ENCODE measurements around the gene GMCL2. TPM values are rescaled to one million over a fixed set of nuclear protein-coding genes. Genes with fewer than 3 reads are reported as not detected.

Gene GMCL2
- total and polyA plus RNA-seq, 8 donors: not detected

DNA sequence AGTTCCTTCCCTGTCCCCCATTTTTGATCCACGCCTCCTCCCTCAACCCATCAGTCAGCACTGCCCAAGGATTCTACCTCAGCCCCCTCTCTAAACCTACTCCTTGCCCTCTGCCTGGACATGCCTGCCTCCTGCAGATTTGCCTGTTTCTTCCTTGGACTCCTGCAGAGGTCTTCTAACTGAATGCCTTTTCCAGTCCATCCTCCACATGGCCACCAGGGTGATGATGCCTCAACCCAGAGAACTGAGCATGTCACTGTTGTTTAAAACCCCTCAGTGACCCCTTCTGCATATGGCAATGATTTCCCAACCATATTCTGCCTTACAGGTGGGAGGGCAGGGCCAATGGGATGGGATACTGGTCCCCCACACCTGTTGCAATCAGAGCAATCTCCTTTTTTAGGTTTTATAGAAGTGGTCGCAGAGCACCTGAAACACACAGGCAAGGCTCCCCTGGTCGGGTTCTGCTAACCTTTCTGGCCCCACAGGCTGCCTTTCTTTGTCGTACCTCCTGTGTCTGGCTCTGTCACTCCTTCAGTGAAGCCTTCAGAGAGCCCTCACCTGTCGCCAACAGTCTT lies 36.1 kb upstream of the GMCL2 start:
- H3K27ac ChIP-seq: no peak overlapping the region
- no peaks in the 10 kb centered on the region for H3K27me3 ChIP-seq
- no peak overlapping the region for H3K4me3 ChIP-seq
- ATAC-seq (no peak), FAIRE-seq (no peak), DNase-seq (peak in 2 of 6 donors; percentile 2 to 6)
- TF ChIP-seq, protein P1, sequence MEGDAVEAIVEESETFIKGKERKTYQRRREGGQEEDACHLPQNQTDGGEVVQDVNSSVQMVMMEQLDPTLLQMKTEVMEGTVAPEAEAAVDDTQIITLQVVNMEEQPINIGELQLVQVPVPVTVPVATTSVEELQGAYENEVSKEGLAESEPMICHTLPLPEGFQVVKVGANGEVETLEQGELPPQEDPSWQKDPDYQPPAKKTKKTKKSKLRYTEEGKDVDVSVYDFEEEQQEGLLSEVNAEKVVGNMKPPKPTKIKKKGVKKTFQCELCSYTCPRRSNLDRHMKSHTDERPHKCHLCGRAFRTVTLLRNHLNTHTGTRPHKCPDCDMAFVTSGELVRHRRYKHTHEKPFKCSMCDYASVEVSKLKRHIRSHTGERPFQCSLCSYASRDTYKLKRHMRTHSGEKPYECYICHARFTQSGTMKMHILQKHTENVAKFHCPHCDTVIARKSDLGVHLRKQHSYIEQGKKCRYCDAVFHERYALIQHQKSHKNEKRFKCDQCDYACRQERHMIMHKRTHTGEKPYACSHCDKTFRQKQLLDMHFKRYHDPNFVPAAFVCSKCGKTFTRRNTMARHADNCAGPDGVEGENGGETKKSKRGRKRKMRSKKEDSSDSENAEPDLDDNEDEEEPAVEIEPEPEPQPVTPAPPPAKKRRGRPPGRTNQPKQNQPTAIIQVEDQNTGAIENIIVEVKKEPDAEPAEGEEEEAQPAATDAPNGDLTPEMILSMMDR (IDR thresholded peaks at IDR 0.05): no peak
- H3K9me3 ChIP-seq: no peaks in the 10 kb centered on the region
- intact Hi-C loops (cut with DNase I): no loop called here
- 82 to 93% methylated on average over 5 of the region's 5 CpGs for WGBS, 2 donors
- no peaks in the 10 kb centered on the region for H3K4me1 ChIP-seq
- H3K36me3 ChIP-seq: no peaks in the 10 kb centered on the region

DNA sequence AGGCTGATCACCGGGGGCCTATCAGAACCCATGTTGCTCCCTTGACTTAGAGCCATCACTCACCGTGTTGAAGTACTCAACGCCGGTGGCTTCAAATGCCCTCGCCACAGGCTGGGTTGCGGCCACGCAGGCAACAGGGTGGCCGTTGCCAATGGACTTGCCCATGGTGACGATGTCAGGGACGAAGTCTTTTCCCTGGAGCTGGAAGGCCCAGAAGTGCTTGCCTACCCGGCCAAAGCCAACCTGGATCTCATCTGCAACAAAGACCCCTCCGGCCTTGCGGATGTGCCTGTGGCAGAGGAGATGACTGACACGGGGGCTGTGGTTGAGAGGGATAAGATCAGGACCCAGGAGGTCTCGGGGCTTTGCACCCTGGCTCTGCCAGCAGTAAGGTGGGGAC lies 35.1 kb upstream of the GMCL2 start:
- TF ChIP-seq, protein P1 (IDR thresholded peaks at IDR 0.05): no peak
- DNase-seq: peak in 1 of 6 donors; percentile 46
- Histone ChIP-seq H3K36me3 (no peaks in the 10 kb centered on the region), H3K9me3 (no peaks in the 10 kb centered on the region), H3K27ac (no peak overlapping the region), H3K4me3 (no peak overlapping the region), H3K4me1 (no peaks in the 10 kb centered on the region), H3K27me3 (no peaks in the 10 kb centered on the region)
- no peak for ATAC-seq
- intact Hi-C loops (cut with DNase I): no loop called here
- no peak for FAIRE-seq
- WGBS, 2 donors: 95 to 96% methylated on average over 15 of the region's 15 CpGs

DNA sequence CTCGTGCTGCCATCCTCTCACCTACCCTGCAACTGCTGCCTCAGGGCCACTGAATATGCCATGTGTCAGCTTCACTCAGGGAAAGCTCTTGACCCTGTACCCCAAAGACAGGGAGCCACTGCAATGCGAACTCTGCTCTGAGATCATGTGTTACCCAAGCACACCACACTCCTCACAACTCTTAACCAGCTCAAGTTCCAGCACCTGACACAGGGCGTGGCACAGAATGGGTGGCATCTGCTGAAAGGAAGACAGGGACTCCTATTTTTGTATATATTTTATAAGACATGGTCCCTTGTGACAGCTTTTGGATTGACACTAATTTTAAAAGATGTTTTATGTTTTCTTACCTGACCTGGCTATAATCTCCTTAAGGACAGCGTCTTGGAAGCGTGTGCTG lies 34.7 kb upstream of the GMCL2 start:
- DNase-seq (peak in 1 of 6 donors; percentile 8), FAIRE-seq (no peak), ATAC-seq (no peak)
- TF ChIP-seq, protein P1 (IDR thresholded peaks at IDR 0.05): no peak
- WGBS, 2 donors: 74 to 95% methylated on average over 4 to 5 of the region's 5 CpGs
- Histone ChIP-seq H3K4me3 (no peak overlapping the region), H3K27me3 (no peaks in the 10 kb centered on the region), H3K27ac (no peak overlapping the region), H3K4me1 (no peaks in the 10 kb centered on the region), H3K9me3 (no peaks in the 10 kb centered on the region), H3K36me3 (no peaks in the 10 kb centered on the region)
- intact Hi-C loops (cut with DNase I): no loop called here

DNA sequence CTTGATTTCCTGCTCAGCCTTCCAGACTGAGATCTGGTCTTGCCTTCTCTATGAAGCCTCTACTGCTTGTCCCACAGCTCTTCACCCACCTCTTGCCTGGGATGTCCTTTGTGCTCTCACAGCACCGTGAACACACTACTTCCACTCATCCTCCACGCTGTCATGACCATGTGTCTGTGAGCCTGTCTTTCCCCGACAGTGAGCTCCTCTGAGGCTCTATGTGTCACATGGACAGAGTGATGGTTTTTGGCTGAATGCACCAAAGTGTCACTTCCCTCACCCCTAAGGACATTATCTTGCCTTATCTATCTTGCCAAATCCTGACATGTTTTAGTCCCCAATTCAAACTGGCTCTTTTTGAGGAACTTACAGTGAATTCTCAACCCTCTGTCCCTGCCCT lies 34.1 kb upstream of the GMCL2 start:
- H3K9me3 ChIP-seq: no peaks in the 10 kb centered on the region
- H3K27me3 ChIP-seq: no peaks in the 10 kb centered on the region
- ATAC-seq: no peak
- no peak overlapping the region for H3K27ac ChIP-seq
- H3K36me3 ChIP-seq: peaks cover 0 to 5% (median 0%) of the 10 kb centered on the region in 3 donors
- TF ChIP-seq, protein P1 (IDR thresholded peaks at IDR 0.05): no peak
- no peak for DNase-seq
- no peaks in the 10 kb centered on the region for H3K4me1 ChIP-seq
- H3K4me3 ChIP-seq: no peak overlapping the region
- FAIRE-seq: no peak
- WGBS, 2 donors: 80 to 84% methylated on average over 3 of the region's 3 CpGs
- intact Hi-C loops (cut with DNase I): no loop called here

DNA sequence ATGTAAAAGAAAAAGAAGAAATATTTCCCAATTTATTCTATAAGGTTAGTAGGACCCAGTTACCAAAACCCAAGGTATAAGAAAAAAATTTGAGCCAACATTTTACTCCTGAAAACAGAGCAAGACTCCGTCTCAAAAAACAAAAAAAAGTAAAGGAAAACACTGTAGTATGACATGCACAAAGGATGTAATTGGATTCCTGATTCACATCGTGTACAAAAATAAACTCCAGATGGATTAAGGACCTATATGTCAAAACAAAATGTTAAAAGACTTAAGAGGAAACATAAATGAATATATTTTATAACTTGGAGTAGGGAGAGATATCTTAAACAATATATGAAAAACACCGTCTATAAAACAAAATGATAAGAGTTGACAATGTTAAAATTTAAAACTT lies 31.7 kb upstream of the GMCL2 start:
- H3K4me3 ChIP-seq: no peak overlapping the region
- WGBS, 2 donors: 82% methylated on average over 3 of the region's 3 CpGs
- no peaks in the 10 kb centered on the region for H3K4me1 ChIP-seq
- ATAC-seq (no peak), DNase-seq (no peak), FAIRE-seq (no peak)
- H3K9me3 ChIP-seq: no peaks in the 10 kb centered on the region
- intact Hi-C loops (cut with DNase I): no loop called here
- no peak overlapping the region for H3K27ac ChIP-seq
- H3K27me3 ChIP-seq: no peaks in the 10 kb centered on the region
- H3K36me3 ChIP-seq: peaks cover 0 to 20% (median 7%) of the 10 kb centered on the region in 3 donors
- TF ChIP-seq, protein P1 (IDR thresholded peaks at IDR 0.05): no peak
